ENCODE data around the gene DBP.

DNA sequence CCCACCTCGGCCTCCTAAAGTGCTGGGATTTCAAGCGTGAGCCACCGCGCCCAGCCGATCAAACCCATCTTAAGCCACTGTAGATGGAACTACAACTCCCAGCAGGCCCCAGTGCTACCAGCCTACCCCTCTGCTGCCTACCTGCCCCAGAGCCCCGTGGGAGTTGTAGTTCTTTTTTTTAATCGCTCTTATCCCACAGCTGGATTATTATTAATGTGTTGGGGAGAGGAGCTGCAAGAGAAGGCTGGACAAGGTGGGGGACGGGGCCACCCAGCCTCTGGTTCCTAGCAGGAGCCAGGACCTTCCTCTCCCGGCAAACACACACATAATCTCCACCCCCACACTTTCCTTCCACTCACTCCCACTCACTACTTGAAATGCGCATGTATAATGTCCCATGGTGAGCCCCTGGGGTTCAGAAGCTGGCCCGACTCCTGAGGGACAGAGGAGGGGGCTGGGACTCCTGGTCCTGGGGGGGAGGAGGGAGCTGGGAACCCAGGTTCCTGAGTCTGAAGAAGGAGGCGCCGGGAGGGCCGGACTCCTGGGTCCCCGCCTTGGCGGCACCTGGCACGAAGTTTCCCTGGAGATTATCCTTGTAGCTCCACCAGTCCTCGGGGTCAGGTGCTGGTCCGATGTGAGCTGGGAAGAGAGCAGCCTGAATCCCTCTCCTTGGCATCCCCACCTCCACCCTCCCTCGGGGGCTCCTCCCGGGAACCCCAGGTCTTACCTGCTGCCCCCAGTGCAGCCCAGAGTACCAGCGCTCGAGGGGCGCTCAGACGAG, 7.8 kb upstream of the DBP start:
- TF ChIP-seq CTCF (IDR thresholded peaks at IDR 0.05), result no peak
- TF ChIP-seq POLR2AphosphoS5 (IDR thresholded peaks at IDR 0.05), result peak; percentile 82

Measured in prostate gland (tissue), 2 donors.